Fibroblast of skin of left quadriceps (primary cell): ENCODE measurements around the gene WTAP.

Source experiments
- DNase-seq, 2 experiments: peaks; one replicate each; pipeline ENCODE4 v3.0.0-alpha.2; 2013; ENCODE audit warnings: low read depth in 2 of 2

The WTAP gene

GRCh38 chr6:159805440-159806020 is 78.2 kb downstream of the WTAP start:
- no peak for DNase-seq
